NCI-H226 (cell line): ENCODE measurements around the gene NUP107.
"Not testable (repeated sequence)": the region's sequence is repeated elsewhere in the genome, so short reads cannot be mapped to it uniquely, and the experiment has no call there.

ENCODE experiments used
- DNase-seq: peaks from one replicate; pipeline ENCODE4 v3.0.0-alpha.2; 2015

NUP107 gene

DNA sequence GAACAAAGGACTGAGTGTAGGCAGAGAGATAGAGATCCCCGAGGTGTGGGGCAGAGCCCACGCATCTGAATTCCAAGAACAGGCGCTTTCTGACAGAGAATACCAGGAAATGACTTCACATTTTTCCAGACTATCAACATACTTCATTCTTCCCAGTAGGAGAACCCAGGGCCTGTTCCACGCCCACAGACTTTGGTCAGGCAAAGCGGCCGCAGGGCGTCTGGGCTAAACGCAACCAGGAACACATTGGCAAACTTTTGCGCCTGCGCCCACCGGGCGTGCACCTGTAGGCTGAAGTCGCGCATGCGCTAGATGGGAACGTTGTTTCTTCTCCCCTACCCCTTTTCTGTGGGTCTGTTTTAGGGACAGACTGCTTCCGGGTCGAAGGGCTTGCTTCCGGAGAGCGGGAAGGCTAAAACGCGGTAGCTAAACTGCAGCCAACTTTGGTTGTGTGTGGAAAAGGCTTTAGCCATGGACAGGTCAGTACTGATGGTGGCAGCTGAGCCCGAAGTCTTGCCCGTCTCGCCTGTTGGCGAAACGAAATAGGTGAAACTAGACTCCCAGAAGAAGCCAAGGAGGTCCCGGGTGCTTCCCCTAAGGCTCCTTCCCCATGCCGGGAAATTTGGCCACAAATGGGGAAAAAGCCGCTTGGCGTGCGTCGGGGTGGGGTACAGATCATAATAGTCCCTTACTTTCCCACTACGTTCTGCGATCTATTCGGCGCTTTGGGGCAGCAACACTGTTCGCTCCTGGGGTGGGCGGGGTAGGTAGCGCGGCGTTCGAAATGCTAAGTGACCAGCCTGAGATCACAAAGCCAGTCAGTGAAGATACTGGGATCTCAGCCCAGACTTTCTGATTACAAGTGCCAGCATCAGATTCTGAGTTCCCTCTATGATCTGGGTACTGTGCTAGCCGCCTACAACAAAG lies at the start of gene NUP107:
Gene NUP107 (plus strand): TSS at position 384 of the 927 bp plus-strand sequence. CDS start 88 bp downstream, at position 472.
- peak; percentile 100 for DNase-seq

DNA sequence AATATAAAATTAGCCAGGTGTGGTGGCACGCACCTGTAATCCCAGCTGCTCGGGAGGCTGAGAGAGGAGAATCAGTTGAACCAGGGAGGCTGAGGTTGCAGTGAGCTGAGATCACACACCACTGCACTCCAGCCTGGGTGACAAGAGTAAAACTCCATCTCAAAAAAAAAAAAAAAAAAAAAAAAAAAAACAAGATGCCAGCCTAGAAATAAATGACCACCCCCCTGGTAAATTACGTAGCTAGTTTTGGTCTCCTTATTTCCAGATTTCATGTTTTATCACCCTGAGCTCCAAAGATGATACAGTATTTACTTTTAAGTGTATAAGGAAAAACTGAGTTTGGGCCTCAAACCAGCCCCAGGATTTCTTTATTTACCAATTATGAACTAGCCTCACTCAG lies 49.3 kb upstream of the NUP107 start:
- not testable (repeated sequence) for DNase-seq

DNA sequence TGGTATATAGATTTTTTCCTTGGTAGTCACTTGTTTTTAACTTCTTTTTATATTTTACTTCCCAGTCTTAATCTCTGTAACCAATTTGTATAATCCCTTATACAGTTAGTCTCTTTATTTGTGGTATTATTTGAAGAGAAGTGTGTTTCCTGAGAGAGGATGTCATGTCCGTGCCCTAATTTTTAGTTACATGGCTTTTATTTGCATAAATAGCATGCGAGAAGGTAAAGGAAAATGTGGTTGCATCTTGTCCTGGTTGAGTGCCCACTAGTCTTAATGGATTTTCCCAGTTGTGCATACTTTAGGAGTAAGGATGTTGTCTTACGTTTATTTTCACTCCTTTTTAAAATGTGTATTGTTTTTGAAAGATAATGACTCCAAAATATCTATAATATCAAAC lies 48.6 kb upstream of the NUP107 start:
- DNase-seq, result no peak

DNA sequence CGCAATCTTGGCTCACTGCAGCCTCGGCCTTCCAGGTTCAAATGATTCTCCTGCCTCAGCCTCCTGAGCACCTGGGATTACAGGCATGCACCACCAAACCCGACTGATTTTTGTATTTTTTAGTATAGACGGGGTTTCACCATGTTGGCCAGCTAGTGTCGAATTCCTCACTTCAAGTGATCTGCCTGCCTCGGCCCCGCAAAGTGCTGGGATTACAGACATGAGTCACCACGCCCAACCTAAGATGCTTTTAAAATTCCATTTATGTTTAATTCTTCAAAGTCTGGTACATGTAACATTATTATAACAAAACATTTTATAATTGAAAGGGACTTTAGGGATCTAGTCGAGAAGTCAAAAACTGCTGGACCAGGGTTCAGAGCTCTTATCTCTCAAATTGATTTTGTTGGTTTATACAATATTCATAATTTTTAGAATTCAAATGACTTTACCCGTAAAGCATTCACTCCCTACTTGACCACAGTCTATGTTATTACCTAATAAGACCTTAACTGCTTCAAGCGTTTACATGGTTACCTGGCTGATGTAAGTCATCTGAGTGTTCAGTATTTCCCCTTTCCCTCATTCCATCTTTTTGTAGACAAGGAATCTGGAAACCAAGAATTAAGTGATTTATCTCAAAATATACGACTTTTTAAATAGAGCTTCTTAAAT lies 47.9 kb upstream of the NUP107 start:
- DNase-seq, result peak; percentile 93

DNA sequence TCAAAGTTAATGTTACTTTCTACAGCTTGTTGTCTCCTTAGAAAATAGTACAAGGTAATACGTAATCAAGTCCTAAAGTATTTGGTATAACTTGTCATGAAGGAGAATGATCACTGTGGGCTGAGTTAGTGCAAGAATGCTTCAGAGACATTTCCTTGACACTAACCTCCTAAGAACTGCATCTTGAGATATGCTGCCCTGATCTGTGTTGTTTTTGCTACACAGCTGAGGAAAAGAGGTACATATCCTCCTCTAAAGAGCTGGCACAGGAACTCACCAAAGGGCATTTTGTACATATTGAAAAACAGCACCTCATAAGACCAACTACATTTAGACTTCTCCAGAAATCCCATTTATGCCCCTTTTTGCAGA lies 47.4 kb upstream of the NUP107 start:
- DNase-seq, result peak; percentile 54

DNA sequence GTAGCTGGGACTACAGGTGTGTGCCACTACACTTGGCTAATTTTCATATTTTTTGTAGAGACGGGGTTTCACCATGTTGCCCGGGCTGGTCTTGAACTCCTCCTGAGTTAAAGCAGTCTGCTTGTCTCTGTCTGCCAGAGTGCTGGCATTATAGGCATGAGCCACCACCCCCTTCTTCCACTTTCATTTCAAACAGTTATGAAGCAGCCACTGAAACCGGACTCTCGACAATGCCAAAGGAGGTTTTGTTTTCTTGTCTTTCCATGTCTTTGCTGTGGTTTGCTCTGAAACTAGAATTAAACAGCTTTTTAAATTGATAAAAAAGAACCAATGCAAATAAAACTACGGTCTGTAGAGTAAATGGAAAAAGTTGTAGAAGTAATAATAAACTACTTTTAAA lies 45.6 kb upstream of the NUP107 start:
- DNase-seq, result no peak

DNA sequence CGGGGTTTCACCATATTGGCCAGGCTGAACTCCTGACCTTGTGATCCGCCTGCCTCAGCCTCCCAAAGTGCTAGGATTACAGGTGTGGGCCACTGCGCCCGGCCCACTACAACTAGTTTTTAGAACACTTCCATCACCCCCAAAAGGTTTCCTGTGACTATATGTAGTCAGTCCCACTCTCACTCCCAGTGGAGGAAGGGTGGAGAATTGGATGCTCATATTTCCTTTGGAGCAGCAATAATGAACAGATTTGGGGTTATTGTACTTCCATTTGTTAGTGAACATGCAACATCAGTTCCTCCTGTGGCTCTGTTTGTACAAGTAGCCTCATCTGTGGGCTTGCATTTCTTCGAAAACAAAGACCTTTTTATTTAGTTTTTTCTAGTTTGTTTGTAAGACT lies 40.3 kb upstream of the NUP107 start:
- no peak for DNase-seq

DNA sequence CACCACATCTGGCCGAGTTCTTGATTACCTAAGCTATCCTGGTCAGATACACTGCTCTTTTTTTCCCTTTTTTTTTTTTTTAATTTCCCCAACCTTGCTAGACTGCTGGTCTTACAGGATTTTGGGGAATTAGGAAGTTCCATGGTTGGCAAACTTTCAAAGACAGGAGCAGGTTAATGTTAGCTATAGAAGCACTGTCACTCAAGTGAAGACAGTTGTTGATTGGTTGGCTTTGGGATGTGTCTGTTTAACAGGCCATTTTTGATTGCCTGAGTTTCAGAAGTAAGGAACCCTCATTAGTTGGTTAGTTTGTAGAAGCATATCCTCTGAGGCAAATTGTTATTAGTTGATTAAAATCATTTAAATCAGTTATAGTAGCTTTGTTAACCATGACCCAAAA lies 39.3 kb upstream of the NUP107 start:
- no peak for DNase-seq

DNA sequence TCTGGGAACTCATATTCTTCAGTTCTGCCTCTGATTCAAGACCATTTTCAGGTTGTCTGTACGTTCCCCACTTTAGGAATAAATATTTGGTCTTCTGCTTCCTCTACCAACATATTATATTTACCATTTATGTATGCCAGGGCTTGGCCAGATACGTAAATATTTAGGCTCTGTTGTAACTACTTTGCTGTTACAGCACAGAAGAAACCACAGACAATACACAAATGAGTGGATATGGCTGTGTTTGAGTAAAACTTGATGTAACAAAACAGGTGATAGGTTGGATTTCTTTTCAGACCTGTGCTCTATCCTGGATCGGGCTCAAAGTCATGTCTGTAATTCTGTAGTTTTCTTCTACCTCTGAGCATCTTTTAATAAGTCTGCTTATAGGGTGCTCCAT lies 38.6 kb upstream of the NUP107 start:
- no peak for DNase-seq

DNA sequence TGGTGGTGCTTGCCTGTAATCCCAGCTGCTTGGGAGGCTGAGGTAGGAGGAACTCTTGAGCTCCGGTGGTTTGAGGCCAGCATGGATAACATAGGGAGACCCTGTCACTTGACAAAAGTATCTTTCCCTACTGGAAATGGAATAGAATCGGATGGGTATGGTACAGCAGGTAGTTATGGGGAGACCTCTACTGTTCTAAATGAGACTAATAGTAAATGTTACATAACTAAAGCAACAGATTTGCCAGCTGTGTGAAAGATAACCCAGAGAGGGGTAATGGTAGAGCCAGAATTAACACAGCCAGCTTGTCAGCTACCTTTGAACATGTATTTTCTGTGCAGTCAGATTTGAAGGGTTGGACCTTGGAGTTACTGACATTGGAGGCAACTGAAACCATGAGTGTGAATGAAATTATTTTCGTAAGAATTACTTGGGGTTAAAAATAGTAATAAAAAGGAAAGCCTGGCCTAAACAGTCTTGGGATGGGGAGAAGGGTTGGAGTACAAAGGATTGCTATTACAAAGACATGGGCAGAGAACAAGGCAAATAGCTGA lies 21.7 kb upstream of the NUP107 start:
- no peak for DNase-seq

DNA sequence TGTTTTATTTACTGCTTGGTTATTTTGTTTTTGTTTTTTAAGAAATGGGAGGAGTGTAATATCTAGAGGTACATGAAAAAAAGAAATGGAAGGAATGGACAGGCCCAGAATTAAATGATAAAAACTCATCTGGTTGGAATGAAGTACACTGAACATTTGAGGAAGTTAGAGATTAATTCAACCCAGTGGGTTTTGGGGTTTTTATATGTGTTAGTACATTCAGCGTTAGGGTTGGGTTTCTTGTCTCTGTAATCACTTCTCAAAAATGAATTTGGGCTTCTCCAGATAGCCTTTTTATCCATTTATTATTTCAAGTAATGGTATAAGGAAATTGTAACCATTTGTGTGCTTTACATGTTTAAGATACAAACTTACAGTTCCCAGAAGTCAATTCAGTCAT lies 19.5 kb upstream of the NUP107 start:
- DNase-seq, result no peak

DNA sequence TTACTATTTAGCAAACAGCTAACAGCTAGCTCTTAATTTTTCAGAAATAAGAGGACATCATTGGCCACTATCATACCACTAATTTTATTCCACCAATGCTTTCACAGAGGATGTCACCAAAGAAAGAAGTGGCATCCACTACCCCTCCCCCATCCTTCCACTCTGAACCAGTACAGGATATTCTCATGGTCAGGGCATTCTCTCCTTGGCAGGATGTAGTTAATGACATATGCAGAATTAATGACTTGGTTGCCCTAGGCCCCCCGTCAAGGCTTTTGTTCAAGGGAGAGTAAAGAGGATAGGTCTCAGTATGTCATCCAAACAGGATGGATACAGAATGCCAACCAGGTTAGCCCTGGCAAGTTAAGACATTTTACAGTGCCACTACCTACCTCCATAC lies 18.9 kb upstream of the NUP107 start:
- no peak for DNase-seq

DNA sequence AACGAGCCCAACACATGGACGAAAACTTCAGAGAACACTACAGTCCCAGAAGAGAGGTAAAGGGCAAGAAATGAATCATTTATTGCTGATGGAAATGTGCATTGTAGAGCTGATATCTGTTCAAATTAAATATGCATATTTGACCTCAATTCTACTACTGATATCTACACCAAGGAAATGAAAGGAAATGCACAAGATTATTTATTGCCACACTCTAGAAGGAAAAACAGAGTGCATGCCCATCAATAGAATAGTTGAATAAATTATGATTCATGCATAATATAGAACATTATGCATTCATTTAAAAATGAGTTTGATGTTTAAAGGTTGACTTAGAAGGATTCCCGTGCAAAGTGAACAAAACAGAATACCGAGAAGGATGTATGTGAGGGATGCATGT lies 15.6 kb upstream of the NUP107 start:
- DNase-seq, result no peak

DNA sequence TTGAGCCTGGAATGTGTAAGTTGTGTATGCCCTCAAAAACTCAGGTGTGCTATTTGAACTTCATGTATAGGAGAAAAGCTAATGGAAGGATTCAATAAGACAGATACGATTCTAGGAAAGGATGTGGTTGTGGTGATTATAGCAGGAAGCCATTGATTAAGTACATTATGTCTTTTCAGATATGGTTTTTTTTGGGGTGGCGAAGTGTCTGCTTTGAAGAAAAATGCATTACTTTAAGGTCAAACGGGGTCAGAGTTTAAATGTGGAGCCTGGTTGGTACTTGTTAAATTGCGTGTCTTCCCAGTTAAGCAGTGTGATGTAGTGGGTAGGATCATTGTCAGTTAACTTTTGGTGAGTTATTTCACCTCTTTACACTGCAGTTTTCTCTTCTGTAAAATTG lies 13.0 kb upstream of the NUP107 start:
- no peak for DNase-seq

DNA sequence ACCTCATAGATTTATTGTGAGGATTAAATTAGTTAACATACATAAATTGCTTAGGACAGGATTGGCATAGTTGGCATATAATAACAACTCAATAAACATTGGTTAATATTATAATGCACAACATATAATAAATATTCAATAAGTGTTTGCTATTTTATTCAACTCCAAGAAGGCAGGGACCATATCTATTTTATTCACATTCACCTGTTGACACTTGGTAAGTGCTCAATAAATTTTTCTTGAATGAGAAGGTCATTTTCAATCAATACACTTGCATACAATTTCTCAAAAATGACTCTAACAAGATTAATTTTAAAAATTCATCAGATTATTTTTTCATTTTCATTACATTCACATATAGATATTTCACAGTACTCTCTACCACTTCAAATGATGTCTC lies 12.4 kb upstream of the NUP107 start:
- DNase-seq, result no peak

DNA sequence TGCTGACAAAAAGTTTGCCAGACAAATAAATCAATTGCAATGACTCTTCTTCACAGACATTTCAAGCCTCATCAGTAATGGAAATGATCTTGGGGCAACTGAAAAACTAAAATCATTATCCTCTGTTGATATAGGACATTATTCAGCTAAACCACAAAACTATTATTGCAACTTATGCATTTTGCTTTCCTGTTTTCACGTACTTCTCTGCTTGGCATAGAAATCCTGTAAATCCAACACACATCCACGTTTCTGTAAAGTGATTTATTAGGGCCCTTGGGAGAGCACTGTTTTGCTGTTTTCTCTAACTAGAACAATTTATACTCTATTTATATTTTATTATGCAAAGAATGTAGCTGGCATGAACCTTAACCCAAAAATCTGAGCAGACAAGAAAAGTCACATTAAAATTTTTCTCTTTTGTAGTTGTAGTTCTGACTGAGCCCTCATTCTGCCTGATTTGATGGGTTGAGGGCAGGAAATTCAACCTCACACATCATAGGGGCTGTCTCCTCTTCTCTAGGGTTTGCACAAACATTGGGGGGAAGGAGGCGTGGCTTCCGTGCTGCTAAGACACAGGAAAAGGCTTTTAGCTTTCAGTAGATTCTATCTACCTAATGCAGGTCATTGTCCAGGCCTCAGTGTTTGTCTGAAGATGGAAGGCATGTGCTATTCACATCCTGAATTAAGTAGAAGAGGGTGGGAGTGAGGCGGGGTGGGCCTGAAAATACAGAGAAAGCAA lies 11.5 kb upstream of the NUP107 start:
- no peak for DNase-seq

DNA sequence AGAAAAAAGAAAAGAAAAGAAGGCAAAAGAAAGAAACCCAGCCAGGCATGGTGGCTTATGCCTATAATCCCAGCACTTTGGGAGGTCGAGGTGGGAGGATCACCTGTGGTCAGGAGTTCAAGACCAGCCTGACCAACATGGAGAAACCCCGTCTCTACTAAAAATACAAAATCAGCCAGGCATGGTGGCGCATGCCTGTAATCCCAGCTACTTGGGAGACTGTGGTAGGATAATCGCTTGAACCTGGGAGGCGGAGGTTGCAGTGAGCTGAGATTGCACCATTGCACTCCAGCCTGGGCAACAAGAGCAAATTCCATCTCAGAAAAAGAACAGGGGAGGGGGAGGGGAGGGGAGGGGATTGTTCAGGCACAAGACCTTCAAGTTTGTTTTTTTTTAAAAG lies 9.9 kb upstream of the NUP107 start:
- DNase-seq, result not testable (repeated sequence)

DNA sequence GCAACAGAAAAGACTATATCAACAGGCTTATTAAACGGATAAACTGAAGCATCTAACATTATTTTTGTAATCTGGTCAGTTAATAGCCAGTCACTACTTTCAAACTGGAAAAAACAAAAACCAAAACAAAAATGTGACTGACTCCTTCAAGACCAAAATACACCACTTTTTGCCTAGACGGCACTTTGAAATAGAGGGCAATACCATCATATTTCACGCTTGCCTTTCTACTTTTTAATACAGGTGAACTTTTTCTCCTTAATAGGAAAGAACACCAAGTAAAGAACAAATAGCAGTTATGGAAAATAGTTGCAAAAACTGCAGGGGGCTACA lies 550 bp upstream of the NUP107 start:
- no peak for DNase-seq

DNA sequence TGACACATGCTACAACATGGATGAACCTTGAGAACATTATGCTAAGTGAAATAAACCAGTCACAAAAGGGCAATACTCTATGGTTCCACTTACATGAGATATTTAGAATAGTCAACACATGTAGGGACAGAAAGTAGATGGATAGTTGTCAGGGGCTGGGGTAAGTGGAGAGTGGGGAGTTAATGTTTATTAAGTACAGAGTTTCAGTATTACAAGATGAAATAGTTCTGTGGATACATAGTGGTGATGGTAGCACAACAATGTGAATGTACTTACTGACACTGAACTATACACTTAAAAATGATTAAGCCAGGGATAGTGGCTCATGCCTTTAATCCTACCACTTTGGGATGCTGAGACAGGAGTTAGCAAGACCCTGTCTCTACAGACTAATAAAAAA lies 8.7 kb downstream of the NUP107 start:
- no peak for DNase-seq

DNA sequence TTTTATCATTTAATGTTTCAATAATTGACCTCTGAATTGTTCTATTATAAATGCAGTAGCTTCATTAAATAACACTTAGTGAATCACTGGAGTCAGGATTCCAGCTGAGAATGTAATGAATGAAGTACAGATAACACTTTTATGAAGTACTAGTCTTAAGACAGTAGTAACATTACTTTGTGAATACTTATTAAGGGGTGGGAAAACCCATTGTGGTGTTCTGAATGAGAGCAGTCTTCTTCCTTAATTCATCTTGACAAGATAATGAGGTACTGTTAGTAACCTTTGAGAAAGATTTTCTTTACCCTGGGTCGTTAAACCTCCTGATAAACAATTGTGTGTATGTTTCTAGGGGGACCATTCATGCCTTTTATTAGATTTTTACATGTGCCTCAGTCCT lies 12.7 kb downstream of the NUP107 start:
- DNase-seq, result no peak

DNA sequence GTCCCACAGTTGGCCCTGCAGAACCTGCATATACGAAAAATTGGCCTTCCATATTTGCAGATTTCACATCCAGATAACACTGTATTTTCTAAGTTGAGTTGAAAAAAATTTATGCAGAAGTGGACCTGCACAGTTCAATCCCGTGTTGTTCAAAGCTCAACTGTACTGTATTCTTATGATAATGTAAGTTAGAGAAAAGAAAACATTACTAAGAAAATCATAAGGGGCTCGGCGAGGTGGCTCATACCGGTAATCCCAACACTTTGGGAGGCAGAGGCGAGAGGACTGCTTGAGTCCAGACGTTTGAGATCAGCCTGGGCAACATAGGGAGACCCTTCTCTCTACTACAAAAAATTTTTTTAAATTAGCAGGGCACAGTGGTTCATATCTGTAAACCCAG lies 41.0 kb downstream of the NUP107 start:
- DNase-seq, result no peak

DNA sequence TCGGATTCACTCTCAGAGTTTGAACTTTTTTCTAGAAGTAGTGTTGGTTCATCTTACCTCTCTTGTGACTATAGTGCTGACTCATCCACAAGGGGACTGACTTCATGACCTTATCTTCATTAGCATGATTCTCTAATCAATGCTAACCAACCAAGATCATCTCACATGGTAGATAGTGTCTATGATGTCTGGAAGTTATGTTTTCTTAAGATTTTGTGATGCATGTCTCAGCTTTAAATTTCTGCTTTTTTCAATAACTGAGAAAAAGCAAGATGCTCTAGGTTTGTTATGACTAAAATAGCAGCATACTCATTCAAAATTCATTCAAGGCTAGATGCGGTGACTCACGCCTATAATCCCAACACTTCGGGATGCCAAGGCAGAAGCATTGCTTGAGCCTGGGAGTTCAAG lies 46.9 kb downstream of the NUP107 start:
- DNase-seq, result no peak

DNA sequence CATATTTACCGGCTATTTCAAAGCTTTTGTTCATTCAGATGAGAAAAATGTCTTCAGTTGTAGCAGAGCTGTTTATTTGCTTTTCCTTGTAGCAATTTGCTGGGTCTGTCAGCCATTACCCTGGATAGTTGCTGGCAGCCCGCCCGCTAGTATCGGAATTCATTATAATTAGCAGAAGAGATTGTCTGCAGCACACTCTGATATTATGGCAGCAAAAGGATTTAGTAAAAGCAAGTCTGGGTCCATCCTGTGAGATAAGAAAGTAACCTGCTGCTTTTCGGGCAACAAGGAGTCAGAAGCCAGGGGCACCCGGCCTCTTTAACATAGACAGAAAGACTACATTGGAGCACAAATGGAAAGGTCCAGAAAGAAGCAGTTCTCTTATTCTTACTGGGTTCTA lies 53.1 kb downstream of the NUP107 start:
- DNase-seq, result no peak

DNA sequence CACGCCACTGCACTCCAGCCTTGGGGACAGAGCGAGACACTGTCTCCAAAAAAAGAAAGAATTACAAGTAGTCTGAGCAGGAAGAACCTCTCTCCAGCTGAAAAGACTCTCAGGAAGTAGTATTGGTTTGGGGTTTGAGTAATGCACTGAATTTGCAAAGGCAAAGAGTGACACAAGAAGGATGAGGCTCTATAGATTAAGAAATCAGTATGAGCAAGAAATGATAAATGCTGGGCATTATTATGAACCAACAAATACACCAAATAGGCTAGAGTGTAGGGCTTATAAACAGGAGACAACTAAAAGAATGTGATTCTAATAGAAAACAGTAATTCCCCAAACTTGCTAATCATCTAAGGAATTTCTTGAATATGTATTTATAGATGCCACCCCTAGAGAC lies 56.6 kb downstream of the NUP107 start:
- no peak for DNase-seq
